Heart left ventricle (tissue), 13 donors: ENCODE data around the gene WDR7.

Source experiments
- CTCF ChIP-seq, 12 donors: fragments of 200-600 bp; sonication (generic) in 4 of 12; IDR thresholded peaks; one replicate each; pipeline versions ENCODE4 v1.5.0 to v1.8.0; 2018 to 2022; ENCODE audit warnings: antibody characterized with exemption in 12 of 12, mild to moderate bottlenecking in 5 of 12
- POLR2A ChIP-seq, 2 donors: fragments of 450-650 bp; IDR thresholded peaks; one replicate each; pipeline ENCODE4 v1.6.1; 2017; ENCODE audit warnings: antibody characterized with exemption in 2 of 2, mild to moderate bottlenecking in 2 of 2, moderate library complexity in 2 of 2
- donor health status: ischemic (EF 13 %, LVEDD 7.1; RV severe dilation, severe dysfunction).
- donor health status: DM: no; HTN: yes; CAD: no.
- donor health status: DM: no; HTN: no; CAD: no.
- donor health status: ischemic (EF 25% LVEDD 6.9; RV normal size, moderate dysfunction).
- donor health status: ischemic (EF 25% LVEDD 5.7; RV mildly dilated, moderate dysfunction).
- donor health status: ischemic (EF 35%, LVEDD 5.7; RV mildly dilated, moderate dysfunction).
- donor health status: nonischemic (EF 11% LVEDD 7.7; RV severe dilation, severe dysfunction).
- donor health status: DM: yes; HTN: yes; CAD: no.
- donor health status: PGD.
- donor health status: ischemic (EF 29% LVEDD 5.4; RV normal size, mild dysfunction).
- donor health status: nonischemic (EF 23%, LVEDD 6.1; RV moderate dilation, normal function).

GRCh38 chr18:56662902-56663301 is 11.7 kb downstream of the WDR7 start:
- TF ChIP-seq POLR2A (IDR thresholded peaks at IDR 0.05), result no peak
- TF ChIP-seq CTCF (IDR thresholded peaks at IDR 0.05), result no peak
